ENCODE data around the gene AHCYL2.
"Not testable (repeated sequence)": the region's sequence is repeated elsewhere in the genome, so short reads cannot be mapped to it uniquely, and the experiment has no call there.

AHCYL2 gene

GRCh38 chr7:129356176-129356575 is 131.3 kb downstream of the AHCYL2 start:
- FAIRE-seq = no peak

DNA sequence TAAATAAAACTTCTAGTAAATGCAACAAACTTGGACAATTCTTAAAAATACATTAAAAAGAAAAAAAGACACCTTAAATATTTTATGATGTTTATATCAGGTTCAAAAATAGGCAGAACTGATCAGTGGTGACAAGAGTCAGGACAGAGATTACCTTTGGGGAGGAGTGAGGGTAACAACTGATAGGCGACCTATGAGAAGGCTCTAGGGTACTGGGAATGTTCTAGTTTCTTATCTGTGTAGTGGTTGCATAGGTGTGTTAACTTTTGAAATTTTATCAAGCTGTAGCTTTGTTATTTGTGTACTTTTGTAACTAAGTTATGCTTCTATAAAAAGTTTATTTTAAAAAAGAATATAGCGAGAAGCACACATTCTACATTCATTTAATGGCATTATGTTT is 134.3 kb downstream of the AHCYL2 start:
- no peak for FAIRE-seq

DNA sequence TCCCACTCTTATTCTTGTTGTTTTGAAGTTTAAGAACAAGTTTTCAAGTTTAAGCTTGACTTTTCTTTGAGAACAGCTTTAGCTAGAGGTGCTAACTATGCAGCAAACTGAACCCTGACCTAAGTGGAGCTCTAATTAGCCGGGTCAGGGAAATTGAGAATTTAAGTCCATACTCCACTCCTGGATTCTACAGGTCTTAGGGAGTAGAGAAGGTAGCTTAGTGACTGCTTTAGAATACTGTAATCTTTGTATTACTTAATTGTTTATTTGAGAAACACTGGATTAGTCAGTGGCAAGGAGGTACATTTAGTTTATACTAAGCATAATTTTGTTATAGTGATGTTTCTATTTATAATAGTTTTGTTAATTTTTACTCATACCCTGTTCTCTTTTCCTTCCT is 134.8 kb downstream of the AHCYL2 start:
- FAIRE-seq = no peak

- FAIRE-seq = no peak
Measured at GRCh38 chr7:129361771-129362170, 136.9 kb downstream of the AHCYL2 start.

- no peak for FAIRE-seq
Measured at GRCh38 chr7:129362496-129362895, 137.7 kb downstream of the AHCYL2 start.

GRCh38 chr7:129367349-129367699 is 142.5 kb downstream of the AHCYL2 start:
- no peak for FAIRE-seq

GRCh38 chr7:129367700-129368388 is 143.0 kb downstream of the AHCYL2 start:
- peak; percentile 78 for FAIRE-seq

GRCh38 chr7:129368389-129368986 is 143.7 kb downstream of the AHCYL2 start:
- FAIRE-seq = no peak

DNA sequence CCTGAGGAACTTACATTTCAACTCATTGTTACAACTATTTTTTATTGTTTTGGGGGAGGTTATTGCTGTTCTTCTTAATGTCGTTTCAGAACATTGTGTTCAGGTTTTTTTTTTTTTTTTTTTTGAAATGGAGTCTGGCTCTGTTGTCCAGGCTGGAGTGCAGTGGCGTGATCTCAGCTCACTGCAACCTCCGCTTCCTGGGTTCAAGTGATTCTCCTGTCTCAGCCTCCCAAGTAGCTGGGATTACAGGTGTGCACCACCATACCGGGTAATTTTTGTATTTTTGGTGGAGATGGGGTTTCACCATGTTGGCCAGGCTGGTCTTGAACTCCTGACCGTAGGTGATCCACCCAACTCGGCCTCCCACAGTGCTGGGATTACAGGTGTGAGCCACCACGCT is 144.6 kb downstream of the AHCYL2 start:
- not testable (repeated sequence) for FAIRE-seq

- FAIRE-seq = no peak
Measured at GRCh38 chr7:129370812-129371211, 146.0 kb downstream of the AHCYL2 start.

GRCh38 chr7:129371487-129371886 is 146.7 kb downstream of the AHCYL2 start:
- FAIRE-seq = no peak

GRCh38 chr7:129373651-129374428 is 149.0 kb downstream of the AHCYL2 start:
- no peak for FAIRE-seq

- peak; percentile 89 for FAIRE-seq
Measured at GRCh38 chr7:129375141-129375938, 150.5 kb downstream of the AHCYL2 start.

DNA sequence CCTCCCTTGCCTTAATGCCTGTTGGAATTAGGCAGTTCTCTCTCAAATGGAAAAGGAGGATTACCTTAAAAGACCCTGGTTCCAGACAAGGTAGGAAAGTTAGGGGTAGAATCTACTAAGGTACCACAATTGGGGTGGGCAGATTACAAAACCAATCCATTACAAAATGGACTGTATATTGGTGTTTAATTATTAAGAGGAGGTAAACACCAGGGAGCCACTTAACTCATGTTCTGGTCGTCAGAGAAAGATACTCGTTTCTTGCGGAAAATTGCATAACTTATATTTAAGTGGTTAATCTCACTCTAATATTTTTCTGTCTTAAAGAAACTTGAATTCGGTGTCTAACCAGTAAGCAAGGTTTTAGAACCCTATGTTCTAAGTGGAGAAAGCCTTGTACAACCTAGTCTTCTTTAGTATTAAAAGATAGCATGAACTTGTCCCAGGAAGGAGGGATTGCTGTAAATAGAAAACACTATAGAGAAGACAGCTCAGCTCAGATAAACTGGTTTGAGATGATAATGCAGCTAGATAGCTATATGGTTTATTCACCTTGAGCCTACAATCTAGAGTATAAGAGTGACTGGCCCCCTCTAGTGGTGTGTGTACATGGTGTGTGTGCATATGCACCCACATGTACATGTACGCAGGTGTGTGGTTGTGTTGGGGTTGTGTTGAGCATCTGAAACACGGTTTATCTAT is 151.4 kb downstream of the AHCYL2 start:
- FAIRE-seq = no peak

DNA sequence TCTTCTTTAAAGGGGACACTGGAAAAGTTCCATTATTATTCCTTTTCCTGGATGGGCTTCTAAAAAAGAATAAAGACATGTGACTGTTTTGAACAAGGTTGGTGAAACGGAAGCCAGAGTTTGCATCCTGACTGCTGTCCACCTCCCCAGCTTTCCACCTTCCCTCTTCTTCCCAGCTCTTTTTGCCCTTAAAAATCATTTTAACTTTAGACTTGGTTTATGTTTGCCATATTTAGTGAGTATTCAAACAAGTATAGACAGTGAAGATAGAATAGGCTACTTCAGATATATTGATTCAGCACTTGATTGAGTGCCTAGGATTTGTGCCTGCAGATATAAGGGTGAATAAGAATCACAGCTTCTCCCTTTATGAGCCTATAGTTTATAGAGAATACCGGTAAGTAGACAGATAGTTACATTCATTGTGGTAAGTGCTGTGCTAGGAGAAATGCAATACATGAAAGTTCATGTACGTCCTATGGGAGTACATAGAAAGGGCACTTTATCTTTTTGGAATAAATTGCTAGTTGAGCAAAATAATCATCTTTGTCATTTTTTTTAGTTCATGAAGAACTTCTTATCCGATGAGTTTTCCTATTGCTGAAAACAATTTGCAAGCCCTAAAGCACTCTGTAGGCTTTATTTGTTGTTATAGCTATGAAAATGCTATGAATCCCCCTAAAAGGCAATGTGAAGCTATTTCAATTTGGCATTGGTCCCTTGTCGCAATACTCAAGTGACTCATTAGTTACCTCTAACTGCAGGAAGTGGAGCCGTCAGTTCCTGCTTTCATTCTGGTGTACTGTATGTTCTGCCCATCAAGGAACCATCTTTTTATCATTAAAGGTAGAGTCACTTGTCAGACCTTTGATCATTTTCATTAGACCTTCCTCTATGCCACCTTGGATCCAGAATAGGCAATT is 152.2 kb downstream of the AHCYL2 start:
- FAIRE-seq = no peak

GRCh38 chr7:129381710-129382484 is 157.1 kb downstream of the AHCYL2 start:
- no peak for FAIRE-seq

- no peak for FAIRE-seq
Measured at GRCh38 chr7:129383542-129384132, 158.8 kb downstream of the AHCYL2 start.

DNA sequence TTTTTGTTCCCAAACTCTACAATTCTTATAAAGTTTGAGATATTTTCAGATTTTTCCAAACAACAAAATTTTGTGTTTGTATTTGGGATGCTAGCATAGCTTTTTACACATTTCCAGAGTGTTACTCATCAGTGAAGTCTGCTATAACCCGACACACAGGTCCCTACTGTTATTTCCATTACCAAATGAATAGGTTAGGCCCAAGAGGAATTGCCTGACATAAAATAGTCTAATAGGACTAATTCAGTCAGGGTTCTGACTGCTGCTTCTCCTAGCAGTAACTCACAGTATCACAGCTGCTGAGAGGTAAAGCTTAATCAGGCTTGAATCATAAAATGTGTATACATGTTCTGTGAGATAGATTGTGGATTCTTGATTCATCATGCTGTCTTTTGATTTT is 160.3 kb downstream of the AHCYL2 start:
- FAIRE-seq = peak; percentile 17

GRCh38 chr7:129385598-129385997 is 160.8 kb downstream of the AHCYL2 start:
- FAIRE-seq = no peak

DNA sequence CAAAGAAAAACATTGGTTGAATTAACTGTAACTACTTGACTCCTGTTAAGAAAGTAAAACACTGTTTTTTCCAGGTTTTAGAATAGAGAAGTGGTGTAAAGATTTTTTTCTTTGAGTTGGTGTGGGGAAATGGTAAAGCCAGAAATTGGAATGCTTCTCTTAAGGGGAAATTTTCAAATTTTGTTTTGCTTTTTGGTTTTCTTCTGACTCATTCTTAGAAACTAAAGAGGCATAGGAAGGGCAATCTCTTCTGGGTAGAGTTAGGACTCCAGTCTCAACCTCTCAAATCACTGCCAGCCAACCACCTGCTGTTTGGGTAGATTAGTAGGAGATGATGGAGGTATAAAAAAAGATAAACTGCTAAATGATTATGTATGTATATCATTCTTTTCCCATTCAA is 161.7 kb downstream of the AHCYL2 start:
- no peak for FAIRE-seq
